RWPE1 (cell line): Measurements from ENCODE around the gene SPTBN1.

Experiments used
- CTCF ChIA-PET: fragments of 350-600 bp; sonication (Branson Sonifier 250); formaldehyde crosslinking; extraction: SDS; loops from one replicate; lab custom pipeline; 2021; lab: Yijun Ruan, JAX
- POLR2A ChIA-PET: fragments of 400-600 bp; formaldehyde crosslinking; extraction: SDS; loops from one replicate; lab custom pipeline; 2020; ENCODE audit warnings: antibody characterized with exemption; ENCODE audit not compliant: low non-redundant PET; lab: Yijun Ruan, JAX
- DNase-seq: peaks from one replicate; pipeline ENCODE4 v3.0.0; 2012; ENCODE audit warnings: low spot score
- H3K27ac ChIP-seq: fragments of 450-650 bp; 2 replicates; pipeline ENCODE4 v1.5.1; 2017
- TF ChIP-seq, protein P1 (sequence below): fragments of 450-650 bp; conservative IDR thresholded peaks from 2 replicates; pipeline ENCODE4 v1.5.1; 2017; ENCODE audit warnings: low read depth, mild to moderate bottlenecking

SPTBN1 gene

GRCh38 chr2:54628418-54628817 lies 172.3 kb downstream of the SPTBN1 start:
- ChIA-PET POLR2A (no interaction called here), CTCF (interaction anchor here (0.6 kb wide), 1 partner anchor 96 kb away, joined by 4 read pairs; no protein-coding TSS in a partner anchor)
- TF ChIP-seq, protein P1, sequence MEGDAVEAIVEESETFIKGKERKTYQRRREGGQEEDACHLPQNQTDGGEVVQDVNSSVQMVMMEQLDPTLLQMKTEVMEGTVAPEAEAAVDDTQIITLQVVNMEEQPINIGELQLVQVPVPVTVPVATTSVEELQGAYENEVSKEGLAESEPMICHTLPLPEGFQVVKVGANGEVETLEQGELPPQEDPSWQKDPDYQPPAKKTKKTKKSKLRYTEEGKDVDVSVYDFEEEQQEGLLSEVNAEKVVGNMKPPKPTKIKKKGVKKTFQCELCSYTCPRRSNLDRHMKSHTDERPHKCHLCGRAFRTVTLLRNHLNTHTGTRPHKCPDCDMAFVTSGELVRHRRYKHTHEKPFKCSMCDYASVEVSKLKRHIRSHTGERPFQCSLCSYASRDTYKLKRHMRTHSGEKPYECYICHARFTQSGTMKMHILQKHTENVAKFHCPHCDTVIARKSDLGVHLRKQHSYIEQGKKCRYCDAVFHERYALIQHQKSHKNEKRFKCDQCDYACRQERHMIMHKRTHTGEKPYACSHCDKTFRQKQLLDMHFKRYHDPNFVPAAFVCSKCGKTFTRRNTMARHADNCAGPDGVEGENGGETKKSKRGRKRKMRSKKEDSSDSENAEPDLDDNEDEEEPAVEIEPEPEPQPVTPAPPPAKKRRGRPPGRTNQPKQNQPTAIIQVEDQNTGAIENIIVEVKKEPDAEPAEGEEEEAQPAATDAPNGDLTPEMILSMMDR = no peak
- no peak for DNase-seq
- no peak overlapping the region for H3K27ac ChIP-seq

DNA sequence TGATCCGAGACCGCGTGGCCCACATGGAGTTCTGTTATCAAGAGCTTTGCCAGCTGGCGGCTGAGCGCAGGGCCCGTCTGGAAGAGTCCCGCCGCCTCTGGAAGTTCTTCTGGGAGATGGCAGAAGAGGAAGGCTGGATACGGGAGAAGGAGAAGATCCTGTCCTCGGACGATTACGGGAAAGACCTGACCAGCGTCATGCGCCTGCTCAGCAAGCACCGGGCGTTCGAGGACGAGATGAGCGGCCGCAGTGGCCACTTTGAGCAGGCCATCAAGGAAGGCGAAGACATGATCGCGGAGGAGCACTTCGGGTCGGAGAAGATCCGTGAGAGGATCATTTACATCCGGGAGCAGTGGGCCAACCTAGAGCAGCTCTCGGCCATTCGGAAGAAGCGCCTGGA lies 172.8 kb downstream of the SPTBN1 start:
- TF ChIP-seq, protein P1 = no peak
- no peak for DNase-seq
- ChIA-PET POLR2A (no interaction called here), CTCF (no interaction called here)
- peak overlapping the region; percentile 30; the same call in 1 of the 2 replicates for H3K27ac ChIP-seq

- TF ChIP-seq, protein P1 = no peak
- CTCF ChIA-PET = interaction anchor here (0.5 kb wide), 1 partner anchor 67 kb away, joined by 4 read pairs; no protein-coding TSS in a partner anchor
- POLR2A ChIA-PET = no interaction called here
- no peak for DNase-seq
- H3K27ac ChIP-seq = peak overlapping the region; percentile 30; the same call in 1 of the 2 replicates
Measured at GRCh38 chr2:54629390-54629789, 173.3 kb downstream of the SPTBN1 start.

- DNase-seq = peak; percentile 15
- peak overlapping the region; percentile 30; the same call in 1 of the 2 replicates for H3K27ac ChIP-seq
- POLR2A ChIA-PET = no interaction called here
- CTCF ChIA-PET = interaction anchor here (0.5 kb wide), 1 partner anchor 68 kb away, joined by 4 read pairs; no protein-coding TSS in a partner anchor
- TF ChIP-seq, protein P1 = no peak
Measured at GRCh38 chr2:54629914-54630857, 174.1 kb downstream of the SPTBN1 start.

DNA sequence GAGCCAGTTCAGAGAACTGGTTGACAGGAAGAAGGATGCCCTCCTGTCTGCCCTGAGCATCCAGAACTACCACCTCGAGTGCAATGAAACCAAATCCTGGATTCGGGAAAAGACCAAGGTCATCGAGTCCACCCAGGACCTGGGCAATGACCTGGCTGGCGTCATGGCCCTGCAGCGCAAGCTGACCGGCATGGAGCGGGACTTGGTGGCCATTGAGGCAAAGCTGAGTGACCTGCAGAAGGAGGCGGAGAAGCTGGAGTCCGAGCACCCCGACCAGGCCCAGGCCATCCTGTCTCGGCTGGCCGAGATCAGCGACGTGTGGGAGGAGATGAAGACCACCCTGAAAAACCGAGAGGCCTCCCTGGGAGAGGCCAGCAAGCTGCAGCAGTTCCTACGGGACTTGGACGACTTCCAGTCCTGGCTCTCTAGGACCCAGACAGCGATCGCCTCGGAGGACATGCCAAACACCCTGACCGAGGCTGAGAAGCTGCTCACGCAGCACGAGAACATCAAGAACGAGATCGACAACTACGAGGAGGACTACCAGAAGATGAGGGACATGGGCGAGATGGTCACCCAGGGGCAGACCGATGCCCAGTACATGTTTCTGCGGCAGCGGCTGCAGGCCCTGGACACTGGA lies 174.9 kb downstream of the SPTBN1 start:
- POLR2A ChIA-PET = no interaction called here
- CTCF ChIA-PET = no interaction called here
- TF ChIP-seq, protein P1 = no peak
- peak overlapping the region; percentile 10; the same call in 1 of the 2 replicates for H3K27ac ChIP-seq
- no peak for DNase-seq

DNA sequence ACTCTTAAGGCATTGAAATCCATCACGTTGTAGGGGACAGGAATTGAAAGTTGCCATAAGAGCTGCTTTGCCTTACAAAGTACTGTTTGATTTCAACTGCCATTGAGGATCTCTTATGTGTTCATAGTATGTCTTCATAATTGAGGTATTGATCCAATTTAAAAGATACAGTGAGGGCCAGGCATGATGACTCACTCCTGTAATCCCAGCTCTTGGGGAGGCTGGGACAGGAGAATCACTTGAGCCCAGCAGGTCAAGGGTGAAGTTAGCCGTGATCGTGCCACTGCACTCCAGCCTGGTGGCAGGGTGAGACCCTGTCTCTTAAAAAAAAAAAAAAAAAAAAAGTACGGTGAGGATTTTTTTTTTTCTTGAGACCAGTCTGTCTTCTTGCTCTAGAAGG lies 175.6 kb downstream of the SPTBN1 start:
- TF ChIP-seq, protein P1 = no peak
- DNase-seq = no peak
- no peak overlapping the region for H3K27ac ChIP-seq
- ChIA-PET POLR2A (no interaction called here), CTCF (interaction anchor here (1.1 kb wide), 1 partner anchor 207 kb away, joined by 4 read pairs; no protein-coding TSS in a partner anchor)
